Activated CD4-positive, alpha-beta memory T cell treated with anti-CD3 and anti-CD28 coated beads, Interleukin-2, amount 10 ng/mL, durations not matched to agents 7 days and 5 days (primary cell): ENCODE measurements around the gene FOXP1. TPM values are rescaled to one million over a fixed set of nuclear protein-coding genes. Genes with fewer than 3 reads are reported as not detected.

ENCODE experiments used
- CTCF ChIA-PET: fragments of 350-600 bp; sonication (Branson Sonifier 250); formaldehyde crosslinking; loops from one replicate; lab custom pipeline; 2021; ENCODE audit warnings: antibody characterized with exemption, inconsistent platforms; lab: Charles Lee
- POLR2A ChIA-PET: fragments of 350-600 bp; sonication (Branson Sonifier 250); formaldehyde crosslinking; loops from one replicate; lab custom pipeline; 2021; ENCODE audit warnings: antibody characterized with exemption; lab: Charles Lee
- DNase-seq: peaks from one replicate; pipeline ENCODE4 v3.0.0-alpha.2; 2020
- H3K27ac Mint-ChIP-seq: one replicate; pipeline ENCODE4 v1.8.0; 2021; ENCODE audit warnings: mild to moderate bottlenecking, mixed read lengths
- H3K27me3 Mint-ChIP-seq: one replicate; pipeline ENCODE4 v1.8.0; 2021; ENCODE audit warnings: mixed read lengths
- H3K36me3 Mint-ChIP-seq: one replicate; pipeline ENCODE4 v1.8.0; 2021; ENCODE audit warnings: low read depth, mixed read lengths
- H3K4me1 Mint-ChIP-seq: one replicate; pipeline ENCODE4 v1.8.0; 2021; ENCODE audit warnings: mixed read lengths
- H3K4me3 Mint-ChIP-seq: one replicate; pipeline ENCODE4 v1.8.0; 2021; ENCODE audit warnings: mild to moderate bottlenecking, mixed read lengths
- H3K9me3 Mint-ChIP-seq: one replicate; pipeline ENCODE4 v1.8.0; 2021; ENCODE audit warnings: mixed read lengths
- total RNA-seq, 2 experiments: library from RNA; stranded (reverse); gene quantifications; one replicate each; pipeline ENCODE4 v1.2.3, GENCODE V29; 2021

FOXP1 gene
- total RNA-seq, 2 experiments from 2014 or later, result 71.3 to 76.9 TPM

DNA sequence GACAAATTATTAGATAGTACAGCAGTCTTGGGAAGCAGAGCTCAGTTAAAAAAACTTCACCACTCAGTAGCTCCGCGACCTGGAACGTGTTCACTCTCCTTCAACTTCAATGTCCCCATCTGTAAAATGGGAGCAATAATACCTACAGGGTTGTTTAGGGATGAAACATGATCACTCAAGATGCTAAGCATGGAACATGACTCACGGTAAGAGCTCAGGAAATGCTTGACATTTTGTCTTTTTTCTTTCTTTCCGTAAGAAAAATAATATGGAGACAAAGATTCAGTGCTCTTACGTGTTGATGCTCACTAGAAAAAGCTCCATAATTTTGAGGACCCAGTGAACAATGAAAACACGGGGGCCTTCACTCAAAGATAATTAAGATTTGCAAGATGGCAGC is 664.4 kb downstream of the FOXP1 start:
- Mint-ChIP-seq H3K36me3 (no peaks in the 10 kb centered on the region), H3K4me1 (no peaks in the 10 kb centered on the region), H3K9me3 (peaks cover 2% of the 10 kb centered on the region), H3K27me3 (peaks cover 14% of the 10 kb centered on the region), H3K4me3 (no peak overlapping the region), H3K27ac (no peak overlapping the region)
- CTCF ChIA-PET, result no interaction called here
- POLR2A ChIA-PET, result no interaction called here
- DNase-seq, result no peak

DNA sequence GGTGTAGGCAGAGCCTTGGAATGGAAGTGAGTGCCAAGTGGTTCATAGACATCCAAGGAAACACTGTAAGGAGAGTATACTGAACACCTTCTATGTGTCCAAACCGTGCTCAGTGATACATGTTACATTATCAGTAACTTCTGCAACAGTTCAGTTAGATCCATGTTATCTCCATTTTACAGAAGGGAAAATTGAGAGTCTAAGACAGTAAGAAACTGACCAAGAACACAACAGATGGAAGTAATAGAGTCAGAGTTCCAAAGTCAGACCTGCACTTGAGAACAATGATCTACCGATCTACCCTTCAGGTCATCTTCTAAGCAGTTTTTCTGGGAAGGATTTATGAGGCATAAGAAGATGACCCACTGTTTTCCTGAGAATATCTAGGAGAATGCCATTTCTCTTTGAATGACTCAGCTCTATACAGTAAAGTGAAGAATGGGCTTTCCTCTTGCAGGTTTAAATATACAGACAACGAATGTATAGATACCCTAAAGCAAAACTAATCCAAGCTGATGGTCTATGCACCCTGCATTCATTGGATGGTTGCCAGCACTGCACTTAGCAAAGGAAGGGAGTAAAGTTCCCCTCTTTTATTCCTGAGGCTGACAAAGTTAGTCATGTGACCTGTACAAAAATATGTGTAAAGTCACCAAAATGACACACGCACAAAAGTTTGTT is 667.0 kb downstream of the FOXP1 start:
- peaks cover 11% of the 10 kb centered on the region for H3K27me3 Mint-ChIP-seq
- H3K4me3 Mint-ChIP-seq, result no peak overlapping the region
- CTCF ChIA-PET, result no interaction called here
- POLR2A ChIA-PET, result no interaction called here
- H3K4me1 Mint-ChIP-seq, result no peaks in the 10 kb centered on the region
- DNase-seq, result no peak
- no peak overlapping the region for H3K27ac Mint-ChIP-seq
- H3K9me3 Mint-ChIP-seq, result peaks cover 2% of the 10 kb centered on the region
- H3K36me3 Mint-ChIP-seq, result no peaks in the 10 kb centered on the region

DNA sequence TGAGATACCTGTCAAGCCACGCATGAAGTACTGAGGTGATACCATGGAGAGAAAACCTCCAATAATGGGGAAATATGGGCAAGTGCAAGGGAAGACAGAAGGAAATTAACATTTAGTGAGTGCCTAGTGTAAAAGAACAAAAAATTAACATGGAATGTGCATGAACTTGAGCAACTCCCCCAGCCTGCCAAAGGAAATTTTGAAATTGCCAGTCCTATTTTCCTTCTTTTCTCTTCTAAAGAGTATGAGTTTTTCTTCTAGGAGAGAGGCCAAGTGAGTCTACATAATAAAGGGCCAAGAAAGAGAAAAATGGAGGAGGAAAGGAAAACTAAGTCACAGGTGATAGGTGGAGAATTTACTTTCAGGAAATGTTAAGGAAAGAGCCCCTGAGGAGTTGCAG is 668.7 kb downstream of the FOXP1 start:
- ChIA-PET CTCF (no interaction called here), POLR2A (no interaction called here)
- DNase-seq, result no peak
- H3K36me3 Mint-ChIP-seq, result no peaks in the 10 kb centered on the region
- H3K9me3 Mint-ChIP-seq, result peaks cover 2% of the 10 kb centered on the region
- H3K4me1 Mint-ChIP-seq, result no peaks in the 10 kb centered on the region
- H3K27me3 Mint-ChIP-seq, result peaks cover 16% of the 10 kb centered on the region
- H3K27ac Mint-ChIP-seq, result no peak overlapping the region
- no peak overlapping the region for H3K4me3 Mint-ChIP-seq

DNA sequence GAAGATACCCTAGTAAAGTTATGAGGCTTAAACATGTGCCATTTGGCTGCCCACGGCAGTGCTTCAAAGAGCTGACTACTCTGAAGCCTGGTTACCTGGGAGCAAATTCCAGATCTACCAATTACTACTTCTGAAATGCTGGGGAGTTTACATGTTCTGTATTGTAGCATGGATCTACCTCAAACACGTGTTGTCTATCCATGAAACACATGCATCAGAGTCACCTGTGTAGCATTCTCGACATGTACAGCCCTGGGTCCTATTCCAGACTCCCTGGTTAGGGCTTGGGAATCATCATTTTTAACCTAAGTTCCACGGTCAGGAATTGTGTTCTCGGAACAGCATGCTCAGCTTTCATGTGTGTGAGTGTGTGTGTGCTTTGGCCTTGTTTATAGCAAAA is 671.8 kb downstream of the FOXP1 start:
- Mint-ChIP-seq H3K9me3 (peaks cover 2% of the 10 kb centered on the region), H3K27ac (no peak overlapping the region), H3K4me1 (no peaks in the 10 kb centered on the region), H3K27me3 (peaks cover 19% of the 10 kb centered on the region), H3K36me3 (no peaks in the 10 kb centered on the region), H3K4me3 (no peak overlapping the region)
- DNase-seq, result no peak
- POLR2A ChIA-PET, result no interaction called here
- CTCF ChIA-PET, result no interaction called here

DNA sequence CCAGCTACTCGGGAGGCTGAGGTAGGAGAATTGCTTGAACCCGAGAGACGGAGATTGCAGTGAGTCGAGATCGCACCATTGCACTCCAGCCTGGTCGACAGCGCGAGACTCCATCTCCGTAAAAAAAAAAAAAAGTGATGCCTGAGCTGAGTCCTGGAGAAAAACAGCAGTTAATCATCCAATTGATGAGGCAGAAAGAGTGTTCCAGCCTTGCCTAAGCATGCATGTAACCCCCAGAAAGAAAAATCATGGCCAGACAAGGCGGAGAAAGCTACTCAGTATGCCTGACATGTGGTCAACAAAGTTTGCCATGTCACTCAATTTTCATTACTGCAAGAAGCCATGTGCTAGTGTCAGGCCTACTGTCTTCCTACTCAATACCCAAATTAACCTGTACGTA is 678.0 kb downstream of the FOXP1 start:
- ChIA-PET POLR2A (no interaction called here), CTCF (no interaction called here)
- no peak overlapping the region for H3K4me3 Mint-ChIP-seq
- no peaks in the 10 kb centered on the region for H3K4me1 Mint-ChIP-seq
- peaks cover 38% of the 10 kb centered on the region for H3K27me3 Mint-ChIP-seq
- no peaks in the 10 kb centered on the region for H3K9me3 Mint-ChIP-seq
- no peak overlapping the region for H3K27ac Mint-ChIP-seq
- no peak for DNase-seq
- H3K36me3 Mint-ChIP-seq, result no peaks in the 10 kb centered on the region

Other genes starting within 250 kb of the FOXP1 start
- 10 to 100 TPM; 76.9 TPM for gene EIF4E3, start 141.7 kb upstream of the FOXP1 start, total RNA-seq
- 1 to 10 TPM; 3.0 to 3.1 TPM for gene GPR27, start 170.1 kb upstream of the FOXP1 start, total RNA-seq
- 1 to 10 TPM; 2.5 to 2.8 TPM for gene PROK2, start 201.4 kb upstream of the FOXP1 start, total RNA-seq